Astrocyte (in vitro differentiated cells and primary cell): ENCODE results near the gene FITM2. TPM values are rescaled to one million over a fixed set of nuclear protein-coding genes. Genes with fewer than 3 reads are reported as not detected.

Source experiments
- DNase-seq: peaks from one replicate; pipeline ENCODE4 v3.0.0-alpha.2; 2010; ENCODE audit warnings: low read depth
- FAIRE-seq: peaks from 2 replicates; lab custom pipeline; 2011; peaks lifted over from hg19 to GRCh38; lab: Jason Lieb, UNC
- H2AFZ ChIP-seq: 2 replicates; pipeline ENCODE4 v1.6.0; 2012; ENCODE audit warnings: low read depth, low read length, inconsistent platforms
- H3K27ac ChIP-seq: 2 replicates; pipeline ENCODE4 v1.5.1; 2011; ENCODE audit warnings: low read depth, low read length, inconsistent platforms
- H3K27me3 ChIP-seq: 2 replicates; pipeline ENCODE4 v1.6.0; 2011; ENCODE audit warnings: low read length, inconsistent platforms; ENCODE audit not compliant: insufficient read depth
- H3K36me3 ChIP-seq: 2 replicates; pipeline ENCODE4 v1.5.1; 2011; ENCODE audit warnings: low read length, inconsistent platforms; ENCODE audit not compliant: insufficient read depth
- H3K4me1 ChIP-seq: 2 replicates; pipeline ENCODE4 v1.5.1; 2011; ENCODE audit warnings: low read length, inconsistent platforms; ENCODE audit not compliant: insufficient read depth
- H3K4me2 ChIP-seq: 2 replicates; pipeline ENCODE4 v1.6.0; 2012; ENCODE audit warnings: low read length, inconsistent platforms
- H3K4me3 ChIP-seq: 2 replicates; pipeline ENCODE4 v1.5.1; 2011; ENCODE audit warnings: low read depth, mild to moderate bottlenecking, low read length, inconsistent platforms; ENCODE audit not compliant: insufficient read depth
- H3K79me2 ChIP-seq: 2 replicates; pipeline ENCODE4 v1.6.0; 2012; ENCODE audit warnings: mild to moderate bottlenecking, low read length, inconsistent platforms; ENCODE audit not compliant: insufficient read depth
- H3K9ac ChIP-seq: 2 replicates; pipeline ENCODE4 v1.6.0; 2012; ENCODE audit warnings: mild to moderate bottlenecking, low read length, inconsistent platforms
- H3K9me3 ChIP-seq: 2 replicates; pipeline ENCODE4 v1.5.1; 2012; ENCODE audit warnings: low read depth, mild to moderate bottlenecking, low read length, inconsistent platforms; ENCODE audit not compliant: insufficient read depth
- H4K20me1 ChIP-seq: 2 replicates; pipeline ENCODE4 v1.6.0; 2012; ENCODE audit warnings: low read length, inconsistent platforms; ENCODE audit not compliant: insufficient read depth
- H3K27ac Mint-ChIP-seq: one replicate; pipeline ENCODE4 v1.8.0; 2021; ENCODE audit warnings: mild to moderate bottlenecking, mixed read lengths; ENCODE audit not compliant: unreplicated experiment
- H3K27me3 Mint-ChIP-seq: one replicate; pipeline ENCODE4 v1.8.0; 2021; ENCODE audit warnings: low read depth, mixed read lengths; ENCODE audit not compliant: unreplicated experiment
- H3K36me3 Mint-ChIP-seq: one replicate; pipeline ENCODE4 v1.8.0; 2021; ENCODE audit warnings: low read depth, mixed read lengths; ENCODE audit not compliant: unreplicated experiment
- H3K4me1 Mint-ChIP-seq: one replicate; pipeline ENCODE4 v1.8.0; 2021; ENCODE audit warnings: low read depth, mixed read lengths; ENCODE audit not compliant: unreplicated experiment
- H3K4me3 Mint-ChIP-seq: one replicate; pipeline ENCODE4 v1.8.0; 2021; ENCODE audit warnings: mild to moderate bottlenecking, moderate library complexity, mixed read lengths; ENCODE audit not compliant: unreplicated experiment
- H3K9me3 Mint-ChIP-seq: one replicate; pipeline ENCODE4 v1.8.0; 2021; ENCODE audit warnings: mild to moderate bottlenecking, mixed read lengths; ENCODE audit not compliant: unreplicated experiment
- CTCF ChIP-seq: IDR thresholded peaks from 2 replicates; pipeline ENCODE4 v1.5.1; 2011; ENCODE audit warnings: low read depth, mild to moderate bottlenecking, inconsistent platforms, low read length, moderate library complexity; ENCODE audit not compliant: insufficient read depth
- EZH2 ChIP-seq: IDR thresholded peaks from 2 replicates; pipeline ENCODE4 v1.6.1; 2012; ENCODE audit warnings: mild to moderate bottlenecking, low read length, inconsistent platforms; ENCODE audit not compliant: insufficient read depth
- total RNA-seq: library from RNA; stranded (reverse); gene quantifications from 2 replicates; pipeline ENCODE4 v1.2.1, GENCODE V29; 2021

FITM2 gene
- total RNA-seq, 1 donor from 2014 or later: 6.3 TPM

GRCh38 chr20:44314870-44315269 is 3.9 kb upstream of the FITM2 start:
- DNase-seq (no peak), FAIRE-seq (no peak)
- Histone ChIP-seq H3K9ac (no peak overlapping the region), H3K4me1 (peaks cover 8% of the 10 kb centered on the region), H4K20me1 (no peaks in the 10 kb centered on the region), H3K4me2 (no peak overlapping the region), H3K36me3 (no peaks in the 10 kb centered on the region), H3K27ac (no peak overlapping the region), H3K79me2 (peaks cover 5% of the 10 kb centered on the region), H2AFZ (no peak overlapping the region), H3K27me3 (peaks cover 4% of the 10 kb centered on the region), H3K9me3 (no peaks in the 10 kb centered on the region), H3K4me3 (no peak overlapping the region)
- H3K9me3 Mint-ChIP-seq: peaks cover 2% of the 10 kb centered on the region
- no peaks in the 10 kb centered on the region for H3K36me3 Mint-ChIP-seq
- H3K4me1 Mint-ChIP-seq: peaks cover 6% of the 10 kb centered on the region
- H3K27me3 Mint-ChIP-seq: peaks cover 2% of the 10 kb centered on the region
- H3K27ac Mint-ChIP-seq: no peak overlapping the region
- no peak overlapping the region for H3K4me3 Mint-ChIP-seq
- TF ChIP-seq EZH2: no peak
- no peak for TF ChIP-seq CTCF

- Mint-ChIP-seq H3K27ac (peak overlapping the region; percentile 12), H3K4me1 (peaks cover 8% of the 10 kb centered on the region), H3K27me3 (no peaks in the 10 kb centered on the region), H3K4me3 (peak overlapping the region; percentile 93), H3K9me3 (no peaks in the 10 kb centered on the region), H3K36me3 (no peaks in the 10 kb centered on the region)
- Histone ChIP-seq H3K27ac (peak overlapping the region; percentile 43), H3K9me3 (no peaks in the 10 kb centered on the region), H3K4me1 (peaks cover 11% of the 10 kb centered on the region), H3K36me3 (no peaks in the 10 kb centered on the region), H3K4me3 (peak overlapping the region; percentile 86), H3K4me2 (peak overlapping the region; percentile 96), H3K79me2 (peaks cover 5% of the 10 kb centered on the region), H2AFZ (peak overlapping the region; percentile 99), H3K9ac (peak overlapping the region; percentile 88), H4K20me1 (no peaks in the 10 kb centered on the region), H3K27me3 (peaks cover 4% of the 10 kb centered on the region)
- TF ChIP-seq CTCF (no peak), EZH2 (no peak)
- FAIRE-seq: no peak
- peak; percentile 25 for DNase-seq
Measured at GRCh38 chr20:44309763-44310663, 989 bp downstream of the FITM2 start.

GRCh38 chr20:44306927-44307326 is 4.1 kb downstream of the FITM2 start:
- Mint-ChIP-seq H3K9me3 (no peaks in the 10 kb centered on the region), H3K27ac (no peak overlapping the region)
- no peak for TF ChIP-seq CTCF
- no peak for TF ChIP-seq EZH2

More at GRCh38 chr20:44306927-44307326, 4.1 kb downstream of the FITM2 start:
- no peak overlapping the region for H3K4me3 Mint-ChIP-seq
- Histone ChIP-seq H3K36me3 (no peaks in the 10 kb centered on the region), H3K4me1 (peaks cover 11% of the 10 kb centered on the region), H4K20me1 (no peaks in the 10 kb centered on the region), H3K9ac (no peak overlapping the region), H2AFZ (no peak overlapping the region), H3K79me2 (peaks cover 5% of the 10 kb centered on the region), H3K27me3 (no peaks in the 10 kb centered on the region), H3K9me3 (no peaks in the 10 kb centered on the region), H3K4me2 (no peak overlapping the region), H3K4me3 (no peak overlapping the region), H3K27ac (no peak overlapping the region)
- FAIRE-seq: no peak
- H3K27me3 Mint-ChIP-seq: no peaks in the 10 kb centered on the region
- no peak for DNase-seq
- peaks cover 10% of the 10 kb centered on the region for H3K4me1 Mint-ChIP-seq
- H3K36me3 Mint-ChIP-seq: no peaks in the 10 kb centered on the region
